HepG2 (cell line): ENCODE data around the gene FAAP100. TPM values are rescaled to one million over a fixed set of nuclear protein-coding genes. Genes with fewer than 3 reads are reported as not detected.
A peak's percentile ranks its signal among the peaks of the same experiment; 100 is the strongest.

Experiments
- ATRX ChIP-seq: sonication (generic); formaldehyde crosslinking; IDR thresholded peaks from 2 replicates; pipeline ENCODE4 v1.4.0; 2020; ENCODE audit warnings: missing genetic modification reagents, borderline replicate concordance
- ELF3 ChIP-seq: IDR thresholded peaks from 2 replicates; pipeline ENCODE4 v1.6.1; 2016; ENCODE audit warnings: missing genetic modification reagents, missing compliant biosample characterization
- ELF4 ChIP-seq: sonication (generic); formaldehyde crosslinking; IDR thresholded peaks from 2 replicates; pipeline ENCODE4 v1.5.0; 2020; ENCODE audit warnings: missing genetic modification reagents, mild to moderate bottlenecking, moderate library complexity, borderline replicate concordance
- ETV5 ChIP-seq: IDR thresholded peaks from 2 replicates; pipeline ENCODE4 v1.6.1; 2018; ENCODE audit warnings: missing biosample characterization, missing genetic modification reagents, inconsistent platforms, borderline replicate concordance
- FOXC1 ChIP-seq: sonication (generic); formaldehyde crosslinking; IDR thresholded peaks from 2 replicates; pipeline ENCODE4 v1.8.0; 2022; ENCODE audit warnings: mild to moderate bottlenecking, missing genetic modification reagents, borderline replicate concordance
- HHEX ChIP-seq: IDR thresholded peaks from 2 replicates; pipeline ENCODE4 v1.6.1; 2016; ENCODE audit warnings: control low read depth
- KLF9 ChIP-seq: IDR thresholded peaks from 2 replicates; pipeline ENCODE4 v1.6.1; 2016; ENCODE audit warnings: low read depth
- MYC ChIP-seq: sonication (generic); formaldehyde crosslinking; IDR thresholded peaks from 2 replicates; pipeline ENCODE4 v1.9.0; 2021; ENCODE audit warnings: missing genetic modification reagents, borderline replicate concordance
- REXO4 ChIP-seq: sonication (generic); formaldehyde crosslinking; IDR thresholded peaks from 2 replicates; pipeline ENCODE4 v1.8.0; 2022; ENCODE audit warnings: missing genetic modification reagents, mild to moderate bottlenecking, borderline replicate concordance
- SP140L ChIP-seq: sonication (generic); formaldehyde crosslinking; IDR thresholded peaks from 2 replicates; pipeline ENCODE4 v1.4.0; 2020; ENCODE audit warnings: missing genetic modification reagents, borderline replicate concordance
- SRSF4 ChIP-seq: fragments of 200-400 bp; formaldehyde crosslinking; IDR thresholded peaks from one replicate; pipeline ENCODE4 v1.6.1; 2018; ENCODE audit warnings: mild to moderate bottlenecking, low read depth, low read length, moderate library complexity; ENCODE audit not compliant: poor library complexity, severe bottlenecking
- TGIF2 ChIP-seq: IDR thresholded peaks from 2 replicates; pipeline ENCODE4 v1.6.1; 2016; ENCODE audit warnings: control low read depth, missing compliant biosample characterization
- ZC3H13 ChIP-seq: sonication (generic); formaldehyde crosslinking; IDR thresholded peaks from 2 replicates; pipeline ENCODE4 v1.8.1; 2023; ENCODE audit warnings: mild to moderate bottlenecking, missing genetic modification reagents, moderate library complexity
- ZNF558 ChIP-seq: sonication (generic); formaldehyde crosslinking; IDR thresholded peaks from 2 replicates; pipeline ENCODE4 v1.9.0; 2022; ENCODE audit warnings: mild to moderate bottlenecking, missing genetic modification reagents, borderline replicate concordance
- ZNF619 ChIP-seq: sonication (generic); formaldehyde crosslinking; IDR thresholded peaks from 2 replicates; pipeline ENCODE4 v1.4.0; 2020; ENCODE audit warnings: mild to moderate bottlenecking, missing genetic modification reagents
- ZNF841 ChIP-seq: sonication (generic); formaldehyde crosslinking; IDR thresholded peaks from 2 replicates; pipeline ENCODE4 v1.8.1; 2023; ENCODE audit warnings: missing genetic modification reagents, borderline replicate concordance
- polyA plus RNA-seq, 8 experiments: library from polyadenylated mRNA; depleted of rRNA in 3 of 8; stranded (reverse) in 7 of 8; unstranded in 1 of 8; fragments of >200 nt; fragmentation: Illumina TruSeq in 4 of 8; extraction: Trizol in 4 of 8; gene quantifications; 2 replicates each; pipeline versions ENCODE4 v1.2.1 to v1.2.3, GENCODE V29; 2011 to 2016; ENCODE audit warnings: low read depth in 4 of 8, missing spikeins in 1 of 8, mixed read lengths in 1 of 8; ENCODE audit not compliant: insufficient read depth in 1 of 8
- total RNA-seq, 5 experiments: library from RNA; depleted of rRNA; stranded (reverse); fragments of >200 nt; fragmentation: Illumina TruSeq; extraction: Trizol; gene quantifications; 2 replicates each; pipeline ENCODE4 v1.2.3, GENCODE V29; 2016; ENCODE audit warnings: low read depth in 1 of 5
- TF ChIP-seq, protein P1 (sequence below): IDR thresholded peaks from 2 replicates; pipeline ENCODE4 v1.6.1; 2016; ENCODE audit warnings: mild to moderate bottlenecking, missing biosample characterization, missing genetic modification reagents
- TF ChIP-seq, protein P2 (sequence below): sonication (generic); formaldehyde crosslinking; IDR thresholded peaks from 2 replicates; pipeline ENCODE4 v1.8.1; 2023; ENCODE audit warnings: mild to moderate bottlenecking, inconsistent platforms, moderate library complexity, missing genetic modification reagents, borderline replicate concordance
- TF ChIP-seq, protein P3 (sequence below): IDR thresholded peaks from 2 replicates; pipeline ENCODE4 v1.6.1; 2018; ENCODE audit warnings: missing genetic modification reagents
- TF ChIP-seq, protein P4 (sequence below): sonication (generic); formaldehyde crosslinking; IDR thresholded peaks from 2 replicates; pipeline ENCODE4 v1.4.0; 2020; ENCODE audit warnings: missing genetic modification reagents, low read depth, mild to moderate bottlenecking, borderline replicate concordance
- TF ChIP-seq, protein P5 (sequence below): sonication (generic); formaldehyde crosslinking; IDR thresholded peaks from 2 replicates; pipeline ENCODE4 v1.9.0; 2021; ENCODE audit warnings: missing genetic modification reagents, borderline replicate concordance
- TF ChIP-seq, protein P6 (sequence below): sonication (generic); formaldehyde crosslinking; IDR thresholded peaks from 2 replicates; pipeline ENCODE4 v1.9.0; 2022; ENCODE audit warnings: low read depth, missing genetic modification reagents

FAAP100 gene
- total and polyA plus RNA-seq, 2 of the 13 experiments (the other 11 are each of a cell fraction or from before 2014, with no cell fraction given): 7.6 to 20.8 TPM

DNA sequence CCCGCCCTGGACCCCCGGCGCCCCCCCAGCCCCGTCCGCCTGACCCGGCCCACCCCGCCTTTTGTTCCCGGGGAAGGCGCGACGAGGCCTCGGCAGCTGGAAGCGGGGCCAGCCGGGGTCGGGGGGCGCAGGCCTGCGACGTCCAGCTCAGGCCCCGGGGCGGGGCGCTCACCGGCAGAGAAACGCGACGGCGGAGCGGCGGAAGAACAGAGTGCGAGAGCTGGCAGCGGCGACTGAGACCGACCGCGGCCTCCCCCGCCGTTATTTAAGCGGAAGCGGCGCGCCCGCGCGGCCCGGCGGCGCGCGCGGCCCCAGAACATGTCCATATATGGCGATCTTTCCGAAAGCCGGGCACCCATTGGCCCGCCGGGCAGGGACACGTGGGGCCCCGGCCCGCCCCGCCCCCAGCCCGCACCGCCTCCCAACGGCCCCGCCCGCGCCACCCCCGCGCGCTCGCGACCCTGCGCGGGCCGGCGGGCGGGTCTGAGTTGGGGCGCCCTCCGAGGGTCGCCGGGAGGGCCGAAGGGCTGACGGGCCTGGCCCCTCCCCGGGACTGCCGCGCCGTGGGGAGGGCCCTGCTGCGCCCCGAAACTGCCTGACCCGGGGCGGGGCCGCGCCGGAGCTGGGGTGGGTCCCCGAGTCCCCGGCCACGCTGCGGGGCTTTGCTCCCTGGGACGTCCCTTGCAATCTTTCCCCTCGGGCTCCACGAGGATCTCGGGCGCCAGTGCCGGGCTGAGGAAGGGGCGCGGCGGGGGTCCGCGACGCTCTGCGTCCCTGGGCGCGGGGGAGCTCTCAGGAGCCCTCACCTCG, 39.4 kb downstream of the FAAP100 start, which contains the start of gene ACTG1 (continued):
- TF ChIP-seq, protein P1, sequence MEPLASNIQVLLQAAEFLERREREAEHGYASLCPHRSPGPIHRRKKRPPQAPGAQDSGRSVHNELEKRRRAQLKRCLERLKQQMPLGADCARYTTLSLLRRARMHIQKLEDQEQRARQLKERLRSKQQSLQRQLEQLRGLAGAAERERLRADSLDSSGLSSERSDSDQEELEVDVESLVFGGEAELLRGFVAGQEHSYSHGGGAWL: peak; percentile 75; the same call in 1 of the 2 replicates
- TF ChIP-seq, protein P2, sequence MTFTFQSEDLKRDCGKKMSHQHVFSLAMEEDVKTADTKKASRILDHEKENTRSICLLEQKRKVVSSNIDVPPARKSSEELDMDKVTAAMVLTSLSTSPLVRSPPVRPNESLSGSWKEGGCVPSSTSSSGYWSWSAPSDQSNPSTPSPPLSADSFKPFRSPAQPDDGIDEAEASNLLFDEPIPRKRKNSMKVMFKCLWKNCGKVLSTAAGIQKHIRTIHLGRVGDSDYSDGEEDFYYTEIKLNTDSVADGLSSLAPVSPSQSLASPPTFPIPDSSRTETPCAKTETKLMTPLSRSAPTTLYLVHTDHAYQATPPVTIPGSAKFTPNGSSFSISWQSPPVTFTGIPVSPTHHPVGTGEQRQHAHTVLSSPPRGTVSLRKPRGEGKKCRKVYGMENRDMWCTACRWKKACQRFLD (CRISPR knock-in tag): no peak
- TF ChIP-seq TGIF2 (CRISPR knock-in tag): peak; percentile 67; the same call in 1 of the 2 replicates
- no peak for TF ChIP-seq ZNF619 (CRISPR knock-in tag)
- TF ChIP-seq, protein P3, sequence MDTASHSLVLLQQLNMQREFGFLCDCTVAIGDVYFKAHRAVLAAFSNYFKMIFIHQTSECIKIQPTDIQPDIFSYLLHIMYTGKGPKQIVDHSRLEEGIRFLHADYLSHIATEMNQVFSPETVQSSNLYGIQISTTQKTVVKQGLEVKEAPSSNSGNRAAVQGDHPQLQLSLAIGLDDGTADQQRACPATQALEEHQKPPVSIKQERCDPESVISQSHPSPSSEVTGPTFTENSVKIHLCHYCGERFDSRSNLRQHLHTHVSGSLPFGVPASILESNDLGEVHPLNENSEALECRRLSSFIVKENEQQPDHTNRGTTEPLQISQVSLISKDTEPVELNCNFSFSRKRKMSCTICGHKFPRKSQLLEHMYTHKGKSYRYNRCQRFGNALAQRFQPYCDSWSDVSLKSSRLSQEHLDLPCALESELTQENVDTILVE: no peak; the same call in none of the 2 replicates
- TF ChIP-seq MYC (CRISPR knock-in tag): peak; percentile 56
- TF ChIP-seq ELF4: 0 out of 2 replicates have a peak, but pooled peaks have one; percentile 56
- peak; percentile 49; the same call in 1 of the 2 replicates for TF ChIP-seq ETV5 (CRISPR knock-in tag)
- no peak for TF ChIP-seq HHEX (CRISPR knock-in tag)
- TF ChIP-seq, protein P4, sequence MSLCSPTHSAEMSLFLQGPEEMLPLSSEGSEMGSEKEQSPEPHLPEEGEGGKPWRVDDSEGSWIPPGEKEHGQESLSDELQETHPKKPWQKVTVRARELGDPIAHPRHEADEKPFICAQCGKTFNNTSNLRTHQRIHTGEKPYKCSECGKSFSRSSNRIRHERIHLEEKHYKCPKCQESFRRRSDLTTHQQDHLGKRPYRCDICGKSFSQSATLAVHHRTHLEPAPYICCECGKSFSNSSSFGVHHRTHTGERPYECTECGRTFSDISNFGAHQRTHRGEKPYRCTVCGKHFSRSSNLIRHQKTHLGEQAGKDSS (CRISPR knock-in tag): peak; percentile 61; the same call in 1 of the 2 replicates
- TF ChIP-seq, protein P5, sequence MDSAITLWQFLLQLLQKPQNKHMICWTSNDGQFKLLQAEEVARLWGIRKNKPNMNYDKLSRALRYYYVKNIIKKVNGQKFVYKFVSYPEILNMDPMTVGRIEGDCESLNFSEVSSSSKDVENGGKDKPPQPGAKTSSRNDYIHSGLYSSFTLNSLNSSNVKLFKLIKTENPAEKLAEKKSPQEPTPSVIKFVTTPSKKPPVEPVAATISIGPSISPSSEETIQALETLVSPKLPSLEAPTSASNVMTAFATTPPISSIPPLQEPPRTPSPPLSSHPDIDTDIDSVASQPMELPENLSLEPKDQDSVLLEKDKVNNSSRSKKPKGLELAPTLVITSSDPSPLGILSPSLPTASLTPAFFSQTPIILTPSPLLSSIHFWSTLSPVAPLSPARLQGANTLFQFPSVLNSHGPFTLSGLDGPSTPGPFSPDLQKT (CRISPR knock-in tag): no peak
- TF ChIP-seq SRSF4: no peak
- no peak for TF ChIP-seq ZNF841 (CRISPR knock-in tag)
- TF ChIP-seq ELF3 (CRISPR knock-in tag): peak; percentile 64; the same call in 1 of the 2 replicates
- no peak for TF ChIP-seq KLF9
- peak; percentile 31; the same call in 1 of the 2 replicates for TF ChIP-seq FOXC1 (CRISPR knock-in tag)
- TF ChIP-seq SP140L (CRISPR knock-in tag): no peak
- no peak for TF ChIP-seq ZC3H13 (CRISPR knock-in tag)
- TF ChIP-seq, protein P6, sequence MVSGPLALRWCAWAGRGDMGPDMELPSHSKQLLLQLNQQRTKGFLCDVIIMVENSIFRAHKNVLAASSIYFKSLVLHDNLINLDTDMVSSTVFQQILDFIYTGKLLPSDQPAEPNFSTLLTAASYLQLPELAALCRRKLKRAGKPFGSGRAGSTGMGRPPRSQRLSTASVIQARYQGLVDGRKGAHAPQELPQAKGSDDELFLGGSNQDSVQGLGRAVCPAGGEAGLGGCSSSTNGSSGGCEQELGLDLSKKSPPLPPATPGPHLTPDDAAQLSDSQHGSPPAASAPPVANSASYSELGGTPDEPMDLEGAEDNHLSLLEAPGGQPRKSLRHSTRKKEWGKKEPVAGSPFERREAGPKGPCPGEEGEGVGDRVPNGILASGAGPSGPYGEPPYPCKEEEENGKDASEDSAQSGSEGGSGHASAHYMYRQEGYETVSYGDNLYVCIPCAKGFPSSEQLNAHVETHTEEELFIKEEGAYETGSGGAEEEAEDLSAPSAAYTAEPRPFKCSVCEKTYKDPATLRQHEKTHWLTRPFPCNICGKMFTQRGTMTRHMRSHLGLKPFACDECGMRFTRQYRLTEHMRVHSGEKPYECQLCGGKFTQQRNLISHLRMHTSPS: no peak
- peak; percentile 11; the same call in 1 of the 2 replicates for TF ChIP-seq ZNF558 (CRISPR knock-in tag)
- no peak for TF ChIP-seq ATRX
- TF ChIP-seq REXO4: no peak
